ENCODE data around the gene IFT27.
A peak's percentile ranks its signal among the peaks of the same experiment; 100 is the strongest.
"Not testable (repeated sequence)": the region's sequence is repeated elsewhere in the genome, so short reads cannot be mapped to it uniquely, and the experiment has no call there.

IFT27 gene

GRCh38 chr22:36757668-36758211 lies 18.2 kb downstream of the IFT27 start:
- DNase-seq (ENCODE audit: low read depth, low spot score), result no peak
- ChIA-PET POLR2A (interaction anchor here (0.9 to 1.0 kb wide), 2 partner anchors 18 to 213 kb away, joined by 3 read pairs; partner anchors contain the start of gene IFT27), CTCF (interaction anchor here (0.6 to 13.3 kb wide), 39 partner anchors 8 to 228 kb away, joined by 3 to 176 read pairs (median 4); partner anchors contain the start of gene IFT27)
- no peak overlapping the region for H3K4me3 ChIP-seq (ENCODE audit: low read depth, low read length)
- peak; percentile 92 for TF ChIP-seq CTCF (IDR thresholded peaks at IDR 0.05; ENCODE audit: insufficient read depth, low read length, missing control alignments)

- POLR2A ChIA-PET, result interaction anchor here (0.9 to 1.0 kb wide), 2 partner anchors 19 to 212 kb away, joined by 3 read pairs; partner anchors contain the start of gene IFT27
- no peak for TF ChIP-seq CTCF (IDR thresholded peaks at IDR 0.05; ENCODE audit: insufficient read depth, low read length, missing control alignments)
- CTCF ChIA-PET, result interaction anchor here (0.6 to 13.3 kb wide), 26 partner anchors 7 to 227 kb away, joined by 3 to 176 read pairs (median 4); partner anchors contain the start of gene IFT27
- no peak for DNase-seq (ENCODE audit: low read depth, low spot score)
- H3K4me3 ChIP-seq (ENCODE audit: low read depth, low read length), result no peak overlapping the region
These were observed 18.9 kb downstream of the IFT27 start for GRCh38 chr22:36756746-36757655.

- no peak for TF ChIP-seq CTCF (IDR thresholded peaks at IDR 0.05; ENCODE audit: insufficient read depth, low read length, missing control alignments)
- POLR2A ChIA-PET, result no interaction called here
- DNase-seq (ENCODE audit: low read depth, low spot score), result no peak
- CTCF ChIA-PET, result interaction anchor here (0.6 to 13.3 kb wide), 7 partner anchors 9 to 222 kb away, joined by 3 to 176 read pairs (median 4); partner anchors contain the start of gene IFT27
- H3K4me3 ChIP-seq (ENCODE audit: low read depth, low read length), result no peak overlapping the region
These were observed 19.9 kb downstream of the IFT27 start for GRCh38 chr22:36756031-36756430.

- POLR2A ChIA-PET, result no interaction called here
- DNase-seq (ENCODE audit: low read depth, low spot score), result no peak
- CTCF ChIA-PET, result interaction anchor here (1.0 to 13.3 kb wide), 6 partner anchors 8 to 222 kb away, joined by 3 to 176 read pairs (median 13); partner anchors contain the start of gene IFT27
- no peak overlapping the region for H3K4me3 ChIP-seq (ENCODE audit: low read depth, low read length)
- no peak for TF ChIP-seq CTCF (IDR thresholded peaks at IDR 0.05; ENCODE audit: insufficient read depth, low read length, missing control alignments)
These were observed 20.6 kb downstream of the IFT27 start for GRCh38 chr22:36755316-36755715.

GRCh38 chr22:36754881-36755280 lies 21.0 kb downstream of the IFT27 start:
- CTCF ChIA-PET, result interaction anchor here (1.2 to 13.3 kb wide), 4 partner anchors 8 to 18 kb away, joined by 3 to 176 read pairs (median 34); partner anchors contain the start of gene IFT27
- DNase-seq (ENCODE audit: low read depth, low spot score); POLR2A ChIA-PET; H3K4me3 ChIP-seq (ENCODE audit: low read depth, low read length): not testable (repeated sequence)

GRCh38 chr22:36753916-36754315 lies 22.0 kb downstream of the IFT27 start:
- DNase-seq (ENCODE audit: low read depth, low spot score), result no peak
- TF ChIP-seq CTCF (IDR thresholded peaks at IDR 0.05; ENCODE audit: insufficient read depth, low read length, missing control alignments), result no peak
- H3K4me3 ChIP-seq (ENCODE audit: low read depth, low read length), result no peak overlapping the region
- ChIA-PET POLR2A (no interaction called here), CTCF (no interaction called here)
